Neutrophil (primary cell): Measurements from ENCODE around the gene VCAN.

ENCODE experiments used
- H3K27ac ChIP-seq: fragments of 200-600 bp; sonication (generic); 2 replicates; pipeline ENCODE4 v1.5.1; 2016; ENCODE audit warnings: mild to moderate bottlenecking, moderate library complexity
- H3K27me3 ChIP-seq: fragments of 200-600 bp; sonication (generic); 2 replicates; pipeline ENCODE4 v1.6.0; 2016; ENCODE audit warnings: mild to moderate bottlenecking
- H3K36me3 ChIP-seq: fragments of 200-600 bp; sonication (generic); 2 replicates; pipeline ENCODE4 v1.5.1; 2017
- H3K4me1 ChIP-seq, 2 experiments: fragments of 200-600 bp in 1 of 2; sonication (generic) in 1 of 2; 1 replicate in 1 of 2; 2 replicates in 1 of 2; pipeline versions ENCODE4 v1.5.1 to v1.6.1; 2013 to 2016; ENCODE audit warnings: low read depth in 1 of 2, low read length in 1 of 2, mild to moderate bottlenecking in 1 of 2, moderate library complexity in 1 of 2; ENCODE audit not compliant: control insufficient read depth in 1 of 2, insufficient read depth in 1 of 2
- H3K4me3 ChIP-seq, 2 experiments: fragments of 200-600 bp in 1 of 2; sonication (generic) in 1 of 2; 1 replicate in 1 of 2; 2 replicates in 1 of 2; pipeline ENCODE4 v1.5.1; 2013 to 2016; ENCODE audit warnings: low read depth in 1 of 2, low read length in 1 of 2, mild to moderate bottlenecking in 1 of 2, moderate library complexity in 1 of 2
- H3K9me3 ChIP-seq: fragments of 200-600 bp; sonication (generic); 2 replicates; pipeline ENCODE4 v1.5.1; 2016
- TF ChIP-seq, protein P1 (sequence below): fragments of 200-600 bp; sonication (generic); IDR thresholded peaks from 2 replicates; pipeline ENCODE4 v1.5.1; 2016; ENCODE audit warnings: antibody characterized with exemption

Gene VCAN

DNA sequence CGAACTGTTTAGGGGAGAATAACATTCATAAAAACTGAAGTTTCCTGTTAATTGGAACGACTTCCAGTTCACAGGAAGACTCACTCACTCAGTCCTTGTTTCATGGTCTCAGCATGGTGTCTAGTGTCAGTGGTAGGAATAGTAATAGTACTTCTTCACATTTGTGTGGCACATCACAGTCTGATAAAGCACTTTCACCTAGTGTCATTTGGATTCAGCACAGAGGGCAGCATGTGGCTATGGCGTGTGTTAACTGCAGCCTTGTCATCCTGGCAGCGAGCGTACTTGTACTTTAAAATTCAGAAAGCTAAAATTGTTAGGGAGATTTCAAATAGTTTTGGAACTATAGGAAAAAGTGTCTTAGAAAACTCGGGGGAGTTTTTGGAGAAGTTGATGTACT, 72.4 kb downstream of the VCAN start:
- H3K27me3 ChIP-seq, result no peaks in the 10 kb centered on the region

GRCh38 chr5:83547161-83547560, 75.6 kb downstream of the VCAN start:
- Histone ChIP-seq H3K4me3 (no peak overlapping the region), H3K27me3 (no peaks in the 10 kb centered on the region), H3K4me1 (no peaks in the 10 kb centered on the region), H3K27ac (no peak overlapping the region), H3K36me3 (no peaks in the 10 kb centered on the region), H3K9me3 (no peaks in the 10 kb centered on the region)
- TF ChIP-seq, protein P1, sequence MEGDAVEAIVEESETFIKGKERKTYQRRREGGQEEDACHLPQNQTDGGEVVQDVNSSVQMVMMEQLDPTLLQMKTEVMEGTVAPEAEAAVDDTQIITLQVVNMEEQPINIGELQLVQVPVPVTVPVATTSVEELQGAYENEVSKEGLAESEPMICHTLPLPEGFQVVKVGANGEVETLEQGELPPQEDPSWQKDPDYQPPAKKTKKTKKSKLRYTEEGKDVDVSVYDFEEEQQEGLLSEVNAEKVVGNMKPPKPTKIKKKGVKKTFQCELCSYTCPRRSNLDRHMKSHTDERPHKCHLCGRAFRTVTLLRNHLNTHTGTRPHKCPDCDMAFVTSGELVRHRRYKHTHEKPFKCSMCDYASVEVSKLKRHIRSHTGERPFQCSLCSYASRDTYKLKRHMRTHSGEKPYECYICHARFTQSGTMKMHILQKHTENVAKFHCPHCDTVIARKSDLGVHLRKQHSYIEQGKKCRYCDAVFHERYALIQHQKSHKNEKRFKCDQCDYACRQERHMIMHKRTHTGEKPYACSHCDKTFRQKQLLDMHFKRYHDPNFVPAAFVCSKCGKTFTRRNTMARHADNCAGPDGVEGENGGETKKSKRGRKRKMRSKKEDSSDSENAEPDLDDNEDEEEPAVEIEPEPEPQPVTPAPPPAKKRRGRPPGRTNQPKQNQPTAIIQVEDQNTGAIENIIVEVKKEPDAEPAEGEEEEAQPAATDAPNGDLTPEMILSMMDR, result no peak

More for the DNA sequence above, 72.4 kb downstream of the VCAN start:
- Histone ChIP-seq H3K4me3 (no peak overlapping the region), H3K36me3 (no peaks in the 10 kb centered on the region), H3K4me1 (no peaks in the 10 kb centered on the region), H3K9me3 (no peaks in the 10 kb centered on the region), H3K27ac (no peak overlapping the region)
- TF ChIP-seq, protein P1, result no peak

DNA sequence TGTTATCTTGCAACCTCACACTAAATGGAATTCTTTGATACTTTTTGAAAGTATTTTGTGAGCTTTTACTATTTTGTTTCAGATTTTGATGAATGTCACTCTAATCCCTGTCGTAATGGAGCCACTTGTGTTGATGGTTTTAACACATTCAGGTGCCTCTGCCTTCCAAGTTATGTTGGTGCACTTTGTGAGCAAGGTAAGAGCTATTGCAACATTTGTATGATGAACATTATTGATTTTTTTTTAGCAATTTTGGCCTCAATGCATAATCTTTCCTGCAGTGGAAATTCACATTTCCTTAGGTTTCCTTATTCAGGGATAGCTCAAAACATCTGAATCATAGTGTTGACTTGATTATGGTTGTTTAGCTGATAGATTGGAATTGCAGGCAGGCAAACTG, 76.3 kb downstream of the VCAN start:
- no peak overlapping the region for H3K4me3 ChIP-seq
- H3K9me3 ChIP-seq, result no peaks in the 10 kb centered on the region
- no peaks in the 10 kb centered on the region for H3K36me3 ChIP-seq
- no peaks in the 10 kb centered on the region for H3K4me1 ChIP-seq
- TF ChIP-seq, protein P1, result no peak
- H3K27me3 ChIP-seq, result no peaks in the 10 kb centered on the region
- no peak overlapping the region for H3K27ac ChIP-seq

- no peak overlapping the region for H3K27ac ChIP-seq
- H3K4me3 ChIP-seq, result no peak overlapping the region
- H3K4me1 ChIP-seq, result no peaks in the 10 kb centered on the region
- H3K9me3 ChIP-seq, result no peaks in the 10 kb centered on the region
- H3K27me3 ChIP-seq, result no peaks in the 10 kb centered on the region
- TF ChIP-seq, protein P1, result no peak
- H3K36me3 ChIP-seq, result no peaks in the 10 kb centered on the region
Measured at GRCh38 chr5:83548581-83548980, 77.0 kb downstream of the VCAN start.

GRCh38 chr5:83549076-83549475, 77.5 kb downstream of the VCAN start:
- TF ChIP-seq, protein P1, result no peak
- Histone ChIP-seq H3K9me3 (no peaks in the 10 kb centered on the region), H3K27ac (no peak overlapping the region), H3K4me1 (no peaks in the 10 kb centered on the region), H3K27me3 (no peaks in the 10 kb centered on the region), H3K36me3 (no peaks in the 10 kb centered on the region), H3K4me3 (no peak overlapping the region)

DNA sequence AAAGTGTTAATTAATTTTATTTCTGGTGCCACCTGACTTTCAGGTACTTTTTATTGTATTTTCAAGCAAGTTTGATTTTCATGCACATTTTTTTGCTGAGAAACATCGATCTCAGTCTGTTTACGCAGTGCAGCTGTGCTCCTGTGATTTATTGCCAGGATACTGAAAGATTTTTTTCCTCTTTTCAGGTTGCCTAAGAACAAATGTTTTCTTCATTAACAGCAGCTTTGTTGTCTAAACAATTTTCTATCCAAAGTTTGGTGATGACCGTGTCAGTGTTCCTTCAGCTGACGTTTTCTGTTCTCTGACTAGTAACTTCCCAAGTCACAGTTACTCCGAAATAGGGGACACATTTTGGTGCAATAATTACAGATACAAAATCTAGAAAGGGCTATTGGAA, 78.1 kb downstream of the VCAN start:
- Histone ChIP-seq H3K9me3 (no peaks in the 10 kb centered on the region), H3K27me3 (no peaks in the 10 kb centered on the region), H3K4me3 (no peak overlapping the region), H3K4me1 (no peaks in the 10 kb centered on the region), H3K27ac (no peak overlapping the region), H3K36me3 (no peaks in the 10 kb centered on the region)
- TF ChIP-seq, protein P1, result no peak
